HepG2 (cell line): ENCODE measurements around the gene MRPS31. TPM values are rescaled to one million over a fixed set of nuclear protein-coding genes. Genes with fewer than 3 reads are reported as not detected.

ENCODE experiments used
- ADNP ChIP-seq: sonication (generic); formaldehyde crosslinking; IDR thresholded peaks from 2 replicates; pipeline ENCODE4 v1.4.0; 2020; ENCODE audit warnings: missing genetic modification reagents
- CREB1 ChIP-seq, 2 experiments: fragments of 450-650 bp in 1 of 2; IDR thresholded peaks; 2 replicates each; pipeline ENCODE4 v1.6.1; 2016 to 2017; ENCODE audit warnings: control low read depth in 1 of 2, mild to moderate bottlenecking in 1 of 2, missing compliant biosample characterization in 1 of 2, missing genetic modification characterization in 1 of 2
- DDIT3 ChIP-seq: sonication (generic); formaldehyde crosslinking; IDR thresholded peaks from 2 replicates; pipeline ENCODE4 v1.4.0; 2020; ENCODE audit warnings: mild to moderate bottlenecking, missing genetic modification reagents
- EP300 ChIP-seq, 3 experiments: sonication (generic) in 1 of 3; formaldehyde crosslinking in 1 of 3; IDR thresholded peaks; 2 replicates each; pipeline versions ENCODE4 v1.5.1 to v1.6.1; 2011 to 2020; ENCODE audit warnings: low read depth in 2 of 3, low read length in 2 of 3, borderline replicate concordance in 1 of 3, improper control_type of control experiment in 1 of 3, mild to moderate bottlenecking in 1 of 3, missing genetic modification reagents in 1 of 3, moderate library complexity in 1 of 3
- FOXO1 ChIP-seq: sonication (generic); formaldehyde crosslinking; IDR thresholded peaks from 2 replicates; pipeline ENCODE4 v1.4.0; 2020; ENCODE audit warnings: missing genetic modification reagents
- IRX3 ChIP-seq: sonication (generic); formaldehyde crosslinking; IDR thresholded peaks from 2 replicates; pipeline ENCODE4 v1.8.1; 2023; ENCODE audit warnings: mild to moderate bottlenecking, low read depth, missing genetic modification reagents, borderline replicate concordance
- KDM1A ChIP-seq: IDR thresholded peaks from 2 replicates; pipeline ENCODE4 v1.6.1; 2016; ENCODE audit warnings: missing compliant biosample characterization
- KDM5A ChIP-seq: fragments of 200-600 bp; sonication (generic); IDR thresholded peaks from 2 replicates; pipeline ENCODE4 v1.7.0; 2018; ENCODE audit warnings: antibody characterized with exemption, mild to moderate bottlenecking, low read length, borderline replicate concordance
- KLF13 ChIP-seq: sonication (generic); formaldehyde crosslinking; IDR thresholded peaks from 2 replicates; pipeline ENCODE4 v1.4.0; 2020; ENCODE audit warnings: mild to moderate bottlenecking, missing genetic modification reagents
- MAFF ChIP-seq: IDR thresholded peaks from 2 replicates; pipeline ENCODE4 v1.6.1; 2011; ENCODE audit warnings: low read depth, low read length, improper control_type of control experiment
- MAX ChIP-seq: IDR thresholded peaks from 2 replicates; pipeline ENCODE4 v1.6.1; 2012; ENCODE audit warnings: inconsistent platforms
- MED1 ChIP-seq: sonication (generic); formaldehyde crosslinking; IDR thresholded peaks from 2 replicates; pipeline ENCODE4 v1.4.0; 2020; ENCODE audit warnings: missing genetic modification reagents
- MEF2D ChIP-seq: sonication (generic); formaldehyde crosslinking; IDR thresholded peaks from 2 replicates; pipeline ENCODE4 v1.5.1; 2020; ENCODE audit warnings: mild to moderate bottlenecking, missing genetic modification reagents
- ONECUT2 ChIP-seq: sonication (generic); formaldehyde crosslinking; IDR thresholded peaks from 2 replicates; pipeline ENCODE4 v1.4.0; 2020; ENCODE audit warnings: missing genetic modification reagents
- PAF1 ChIP-seq: IDR thresholded peaks from 2 replicates; pipeline ENCODE4 v1.6.1; 2016; ENCODE audit warnings: missing genetic modification reagents, missing compliant biosample characterization
- PAX8 ChIP-seq: sonication (generic); formaldehyde crosslinking; IDR thresholded peaks from 2 replicates; pipeline ENCODE4 v1.8.0; 2022; ENCODE audit warnings: mild to moderate bottlenecking, missing genetic modification reagents, borderline replicate concordance
- RAD51 ChIP-seq: fragments of 450-650 bp; IDR thresholded peaks from 2 replicates; pipeline ENCODE4 v1.6.1; 2016; ENCODE audit warnings: borderline replicate concordance
- REST ChIP-seq, 2 experiments: IDR thresholded peaks; 2 replicates each; pipeline ENCODE4 v1.6.1; 2011 to 2012; ENCODE audit warnings: low read length in 2 of 2, borderline replicate concordance in 1 of 2, low read depth in 1 of 2, mild to moderate bottlenecking in 1 of 2, moderate library complexity in 1 of 2
- SAP130 ChIP-seq: IDR thresholded peaks from 2 replicates; pipeline ENCODE4 v1.6.1; 2016; ENCODE audit warnings: low read depth
- SCMH1 ChIP-seq: sonication (generic); formaldehyde crosslinking; IDR thresholded peaks from 2 replicates; pipeline ENCODE4 v1.9.0; 2021; ENCODE audit warnings: missing genetic modification reagents, mild to moderate bottlenecking, borderline replicate concordance
- THAP11 ChIP-seq: IDR thresholded peaks from 2 replicates; pipeline ENCODE4 v1.6.1; 2016; ENCODE audit warnings: missing biosample characterization, missing genetic modification reagents
- TMF1 ChIP-seq: sonication (generic); formaldehyde crosslinking; IDR thresholded peaks from 2 replicates; pipeline ENCODE4 v1.8.1; 2022; ENCODE audit warnings: low read depth, missing genetic modification reagents
- ZBTB7B ChIP-seq: sonication (generic); formaldehyde crosslinking; IDR thresholded peaks from 2 replicates; pipeline ENCODE4 v1.4.0; 2020; ENCODE audit warnings: missing genetic modification reagents
- ZNF17 ChIP-seq: sonication (generic); formaldehyde crosslinking; IDR thresholded peaks from 2 replicates; pipeline ENCODE4 v1.5.0; 2020; ENCODE audit warnings: mild to moderate bottlenecking, missing genetic modification reagents
- ZNF224 ChIP-seq: sonication (generic); formaldehyde crosslinking; IDR thresholded peaks from 2 replicates; pipeline ENCODE4 v1.5.0; 2020; ENCODE audit warnings: mild to moderate bottlenecking, missing genetic modification reagents
- ZNF839 ChIP-seq: sonication (generic); formaldehyde crosslinking; IDR thresholded peaks from 2 replicates; pipeline ENCODE4 v1.4.0; 2020; ENCODE audit warnings: missing genetic modification reagents, mild to moderate bottlenecking, borderline replicate concordance
- ZNF841 ChIP-seq: sonication (generic); formaldehyde crosslinking; IDR thresholded peaks from 2 replicates; pipeline ENCODE4 v1.8.1; 2023; ENCODE audit warnings: missing genetic modification reagents, borderline replicate concordance
- polyA plus RNA-seq, 8 experiments: library from polyadenylated mRNA; depleted of rRNA in 3 of 8; stranded (reverse) in 7 of 8; unstranded in 1 of 8; fragments of >200 nt; fragmentation: Illumina TruSeq in 4 of 8; extraction: Trizol in 4 of 8; gene quantifications; 2 replicates each; pipeline versions ENCODE4 v1.2.1 to v1.2.3, GENCODE V29; 2011 to 2016; ENCODE audit warnings: low read depth in 4 of 8, missing spikeins in 1 of 8, mixed read lengths in 1 of 8; ENCODE audit not compliant: insufficient read depth in 1 of 8
- total RNA-seq, 5 experiments: library from RNA; depleted of rRNA; stranded (reverse); fragments of >200 nt; fragmentation: Illumina TruSeq; extraction: Trizol; gene quantifications; 2 replicates each; pipeline ENCODE4 v1.2.3, GENCODE V29; 2016; ENCODE audit warnings: low read depth in 1 of 5

Gene MRPS31
- total and polyA plus RNA-seq, 2 of the 13 experiments (the other 11 are each of a cell fraction or from before 2014, with no cell fraction given) = 23.7 to 34.1 TPM

GRCh38 chr13:40801255-40802217 lies 30.5 kb upstream of the MRPS31 start (continued):
- TF ChIP-seq KDM5A (no peak), ADNP (CRISPR knock-in tag) (no peak), THAP11 (CRISPR knock-in tag) (peak; percentile 29; the same call in 1 of the 2 replicates), ZNF839 (CRISPR knock-in tag) (no peak), MAFF (no peak), IRX3 (CRISPR knock-in tag) (no peak), PAX8 (CRISPR knock-in tag) (no peak), ZNF841 (no peak), ZNF224 (CRISPR knock-in tag) (no peak), TMF1 (no peak), MEF2D (CRISPR knock-in tag) (0 out of 2 replicates have a peak, but pooled peaks have one; percentile 21), KLF13 (CRISPR knock-in tag) (no peak), ZBTB7B (CRISPR knock-in tag) (peak; percentile 72), MED1 (CRISPR knock-in tag) (0 out of 2 replicates have a peak, but pooled peaks have one; percentile 18), REST (IDR thresholded peaks at IDR 0.05; ENCODE audit: borderline replicate concordance in 1 of 2, low read depth in 1 of 2, low read length in 2 of 2) (peak in 1 of 2 experiments; percentile 24; a peak in 1 of 4 replicates), CREB1 (IDR thresholded peaks at IDR 0.05) (no peak), CREB1 (CRISPR knock-in tag; IDR thresholded peaks at IDR 0.05) (no peak), ZNF17 (0 out of 2 replicates have a peak, but pooled peaks have one; percentile 25), ONECUT2 (CRISPR knock-in tag) (peak; percentile 68), FOXO1 (CRISPR knock-in tag) (peak; percentile 46; the same call in 1 of the 2 replicates), PAF1 (no peak), SCMH1 (CRISPR knock-in tag) (no peak), DDIT3 (CRISPR knock-in tag) (no peak), MAX (peak; percentile 47), RAD51 (no peak), KDM1A (CRISPR knock-in tag) (no peak), EP300 (IDR thresholded peaks at IDR 0.05; ENCODE audit: low read depth in 2 of 2, low read length in 2 of 2) (peak in 1 of 2 experiments; percentile 22; a peak in 2 of 4 replicates), EP300 (CRISPR knock-in tag; IDR thresholded peaks at IDR 0.05; ENCODE audit: borderline replicate concordance) (no peak), SAP130 (CRISPR knock-in tag) (peak; percentile 62)
